ENCODE results near the gene SPC25.

- TF ChIP-seq CTCF (IDR thresholded peaks at IDR 0.05) = no peak
- TF ChIP-seq EZH2 (IDR thresholded peaks at IDR 0.05) = no peak
Observed at GRCh38 chr2:168825126-168825525, 65.1 kb downstream of the SPC25 start.
